HG02642 (cell line): ENCODE measurements around the gene HGS.

Experiments used
- ATAC-seq: cut with Tn5 transposase; IDR thresholded peaks from one replicate; pipeline ENCODE4 v1.9.1; 2021; ENCODE audit warnings: mild to moderate bottlenecking; ENCODE audit not compliant: unreplicated experiment, poor library complexity

Gene HGS

DNA sequence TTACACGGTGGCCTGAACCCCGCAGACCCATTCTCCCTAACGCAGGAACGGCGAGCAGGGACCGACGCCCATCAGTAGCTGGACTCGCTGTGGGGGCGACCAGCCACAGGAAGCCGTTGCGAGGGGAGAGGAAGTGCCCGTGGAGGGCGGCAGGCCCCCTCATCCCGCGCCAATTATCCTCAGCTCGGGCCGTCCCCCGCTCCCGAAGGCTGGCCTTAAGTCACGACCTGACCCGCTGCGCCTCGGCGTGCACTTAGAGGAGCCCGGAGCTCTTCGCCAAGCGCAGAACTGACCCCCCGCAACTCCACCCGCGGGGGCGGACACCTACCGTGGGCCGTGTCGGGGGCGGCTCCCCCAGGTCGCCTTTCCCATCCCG, 615 bp upstream of the HGS start:
- peak; percentile 4 for ATAC-seq

DNA sequence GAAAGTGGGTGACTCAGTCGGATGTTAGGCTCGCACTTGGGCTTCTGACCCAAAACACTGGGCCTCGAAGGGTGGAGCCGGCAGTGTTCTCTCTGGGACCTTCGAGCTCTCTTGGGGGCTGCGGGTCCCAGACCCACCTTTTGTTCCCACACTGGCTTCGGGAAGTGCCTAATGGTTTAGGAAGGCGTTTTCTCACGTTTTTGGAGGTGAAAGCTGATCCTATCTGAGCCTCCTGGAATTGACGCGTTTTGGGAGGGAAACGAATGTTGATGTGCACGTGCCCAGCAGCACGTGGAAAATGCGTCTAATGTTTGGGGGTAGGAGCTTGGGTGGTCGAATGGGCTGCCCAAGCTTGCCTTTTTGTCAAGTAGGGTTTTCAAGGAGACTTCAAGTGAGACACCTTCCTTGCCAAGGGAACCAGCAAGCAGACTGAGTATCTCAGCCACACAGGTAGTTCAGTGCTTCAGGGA, 666 bp downstream of the HGS start:
- ATAC-seq, result peak; percentile 0

- no peak for ATAC-seq
These were observed 1.3 kb downstream of the HGS start for GRCh38 chr17:81685108-81685507.

DNA sequence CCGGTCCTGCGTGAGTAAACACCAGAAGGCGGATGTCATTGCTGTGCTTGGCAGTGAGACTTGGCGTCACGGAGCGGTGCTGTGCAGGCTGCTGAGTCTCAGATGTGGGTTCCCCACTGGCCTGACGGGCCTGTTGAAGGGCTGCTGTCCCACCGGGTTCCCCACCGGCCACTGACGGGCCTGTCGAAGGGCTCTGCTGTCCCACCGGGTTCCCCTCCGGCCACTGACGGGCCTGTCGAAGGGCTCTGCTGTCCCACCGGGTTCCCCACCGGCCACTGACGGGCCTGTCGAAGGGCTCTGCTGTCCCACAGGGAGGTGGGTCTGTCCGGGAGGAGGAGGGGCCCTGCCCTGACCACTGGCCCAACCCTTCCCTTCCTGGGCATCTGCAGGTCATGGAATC, 2.8 kb downstream of the HGS start:
- no peak for ATAC-seq

GRCh38 chr17:81687770-81688541, 4.1 kb downstream of the HGS start:
- no peak for ATAC-seq

DNA sequence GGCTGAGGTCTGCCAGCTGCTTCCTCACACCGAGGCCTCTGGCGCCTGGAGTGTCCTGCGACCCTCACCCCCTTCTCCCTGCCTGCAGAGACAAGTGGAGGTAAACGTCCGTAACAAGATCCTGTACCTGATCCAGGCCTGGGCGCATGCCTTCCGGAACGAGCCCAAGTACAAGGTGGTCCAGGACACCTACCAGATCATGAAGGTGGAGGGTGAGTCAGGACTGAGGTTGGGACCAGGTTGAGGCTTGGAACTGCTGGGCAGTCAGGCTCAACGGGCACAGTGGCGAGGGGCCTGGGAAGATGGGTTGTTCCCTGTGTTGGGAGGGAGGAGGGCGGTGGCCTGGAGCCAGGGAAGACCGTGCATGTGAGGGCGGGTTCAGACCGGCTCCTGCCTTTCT, 4.8 kb downstream of the HGS start:
- no peak for ATAC-seq

DNA sequence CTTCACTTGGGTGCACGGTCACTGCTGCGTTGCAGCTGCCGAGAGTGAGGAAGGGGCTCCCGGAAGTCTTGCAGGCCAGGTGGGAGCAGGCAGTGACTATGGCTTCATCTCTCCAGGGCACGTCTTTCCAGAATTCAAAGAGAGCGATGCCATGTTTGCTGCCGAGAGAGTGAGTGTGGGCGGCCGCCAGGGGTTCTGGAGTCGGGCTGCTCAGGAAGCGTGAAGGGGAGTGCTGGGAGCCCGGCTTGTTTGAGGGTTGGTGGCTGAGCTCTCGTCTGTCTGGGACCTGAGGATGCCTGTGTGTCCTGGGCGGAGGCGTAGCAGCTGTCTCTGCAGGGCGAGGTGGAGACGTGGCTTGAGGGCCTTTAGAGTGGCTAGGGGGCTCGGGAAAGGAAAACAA, 6.3 kb downstream of the HGS start:
- ATAC-seq, result no peak

GRCh38 chr17:81690549-81690948, 6.7 kb downstream of the HGS start:
- no peak for ATAC-seq

DNA sequence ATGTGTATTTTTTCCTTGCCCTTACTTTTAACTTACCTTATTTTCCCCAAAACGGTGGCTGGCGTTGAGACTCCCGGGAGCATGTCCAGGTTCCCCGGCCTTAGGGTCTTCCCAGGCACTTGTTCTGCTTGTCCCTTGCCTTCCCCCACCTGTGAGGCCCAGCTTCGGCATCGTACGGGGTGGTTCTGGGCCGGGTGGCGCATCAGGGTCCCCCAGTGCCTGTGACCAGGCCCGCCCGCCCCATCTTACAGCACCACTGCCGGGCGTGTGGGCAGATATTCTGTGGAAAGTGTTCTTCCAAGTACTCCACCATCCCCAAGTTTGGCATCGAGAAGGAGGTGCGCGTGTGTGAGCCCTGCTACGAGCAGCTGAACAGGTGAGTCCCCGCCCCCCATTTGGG, 7.4 kb downstream of the HGS start:
- ATAC-seq, result no peak

DNA sequence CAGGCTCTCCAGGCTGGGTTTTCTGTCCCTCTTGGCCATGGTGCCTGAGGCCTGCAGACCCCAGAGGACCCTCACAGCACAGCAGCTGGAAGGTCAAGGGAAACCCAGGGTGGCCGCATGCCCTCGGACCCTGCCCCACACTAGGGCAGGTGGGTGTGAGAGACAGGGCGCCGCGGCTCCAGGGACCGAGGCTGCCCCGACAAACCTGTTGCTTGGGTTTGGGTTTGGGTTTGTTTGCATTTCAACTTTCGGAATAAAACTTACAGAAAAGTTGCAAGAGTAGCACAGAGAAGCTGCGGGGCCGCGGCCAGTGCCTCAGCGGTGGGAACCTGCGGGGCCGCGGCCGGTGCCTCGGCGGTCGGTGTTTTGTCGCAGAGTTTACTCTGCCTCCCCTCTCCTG, 7.8 kb downstream of the HGS start:
- ATAC-seq, result no peak

DNA sequence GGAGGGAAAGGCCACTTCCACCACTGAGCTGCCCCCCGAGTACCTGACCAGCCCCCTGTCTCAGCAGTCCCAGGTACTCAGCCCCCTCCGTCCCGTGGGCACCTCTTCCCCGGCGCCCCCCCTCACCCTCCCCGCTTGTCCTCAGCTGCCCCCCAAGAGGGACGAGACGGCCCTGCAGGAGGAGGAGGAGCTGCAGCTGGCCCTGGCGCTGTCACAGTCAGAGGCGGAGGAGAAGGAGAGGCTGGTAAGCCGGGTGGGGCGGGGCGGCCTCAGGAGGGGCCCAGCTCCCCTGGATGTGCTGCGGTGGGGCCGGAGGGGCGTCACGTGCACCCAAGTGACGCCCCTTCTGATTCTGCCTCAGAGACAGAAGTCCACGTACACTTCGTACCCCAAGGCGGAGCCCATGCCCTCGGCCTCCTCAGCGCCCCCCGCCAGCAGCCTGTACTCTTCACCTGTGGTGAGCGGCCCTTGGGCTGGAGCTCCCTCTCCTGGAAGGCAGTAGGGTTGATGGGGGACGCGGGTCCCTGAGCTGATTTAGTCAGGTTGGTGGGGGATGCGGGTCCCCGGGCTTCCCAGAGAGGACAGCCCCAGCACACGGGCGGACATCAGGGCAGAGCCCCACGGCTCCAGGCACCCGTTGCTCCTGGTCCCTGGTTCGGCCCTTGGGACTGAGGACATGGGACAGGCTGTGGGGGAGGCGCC, 9.8 kb downstream of the HGS start:
- no peak for ATAC-seq

GRCh38 chr17:81694810-81695209, 11.0 kb downstream of the HGS start:
- no peak for ATAC-seq

- no peak for ATAC-seq
These were observed 11.4 kb downstream of the HGS start for GRCh38 chr17:81695211-81695610.

DNA sequence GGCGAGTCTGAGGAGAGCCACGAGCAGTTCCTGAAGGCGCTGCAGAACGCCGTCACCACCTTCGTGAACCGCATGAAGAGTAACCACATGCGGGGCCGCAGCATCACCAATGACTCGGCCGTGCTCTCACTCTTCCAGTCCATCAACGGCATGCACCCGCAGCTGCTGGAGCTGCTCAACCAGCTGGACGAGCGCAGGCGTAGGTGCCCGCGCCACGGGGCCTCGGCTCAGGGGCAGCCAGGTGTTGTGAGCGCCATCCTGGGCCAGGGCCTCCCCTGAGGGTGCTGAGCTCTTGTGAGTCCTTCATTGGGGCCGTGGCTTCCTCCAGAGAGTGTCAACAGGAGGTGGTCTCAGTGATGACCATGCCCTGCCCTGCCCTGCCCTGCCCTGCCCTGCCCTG, 12.0 kb downstream of the HGS start:
- ATAC-seq, result no peak

- ATAC-seq, result no peak
These were observed 12.6 kb downstream of the HGS start for GRCh38 chr17:81696218-81696941.

- no peak for ATAC-seq
These were observed 13.6 kb downstream of the HGS start for GRCh38 chr17:81697261-81698044.

- no peak for ATAC-seq
These were observed 16.8 kb downstream of the HGS start for GRCh38 chr17:81700353-81701287.

- no peak for ATAC-seq
These were observed 17.7 kb downstream of the HGS start for GRCh38 chr17:81701288-81702071.
